SK-N-SH (cell line): ENCODE measurements around the gene FAM53A.

Source experiments
- CHD2 ChIP-seq: fragments of 150-350 bp; IDR thresholded peaks from 2 replicates; pipeline ENCODE4 v1.6.1; 2018; ENCODE audit warnings: low read length; ENCODE audit not compliant: partially characterized antibody
- EP300 ChIP-seq, 2 experiments: IDR thresholded peaks; 2 replicates each; pipeline versions ENCODE4 v1.4.0 to v1.6.1; 2012; ENCODE audit warnings: borderline replicate concordance in 1 of 2, low read depth in 1 of 2, low read length in 1 of 2
- FOSL2 ChIP-seq: IDR thresholded peaks from 2 replicates; pipeline ENCODE4 v1.4.0; 2012; ENCODE audit warnings: low read depth, mild to moderate bottlenecking, moderate library complexity, borderline replicate concordance
- MXI1 ChIP-seq: IDR thresholded peaks from 2 replicates; pipeline ENCODE4 v1.6.1; 2012; ENCODE audit warnings: mild to moderate bottlenecking, low read depth, low read length, improper control_type of control experiment
- NFIC ChIP-seq: IDR thresholded peaks from 2 replicates; pipeline ENCODE4 v1.4.0; 2012; ENCODE audit warnings: borderline replicate concordance
- POLR2AphosphoS5 ChIP-seq: IDR thresholded peaks from 2 replicates; pipeline ENCODE4 v1.6.1; 2012; ENCODE audit warnings: low read depth, low read length
- RAD21 ChIP-seq: IDR thresholded peaks from 2 replicates; pipeline ENCODE4 v1.6.1; 2012; ENCODE audit warnings: mild to moderate bottlenecking, low read length
- TEAD4 ChIP-seq: IDR thresholded peaks from 2 replicates; pipeline ENCODE4 v1.4.0; 2012; ENCODE audit warnings: mild to moderate bottlenecking, borderline replicate concordance; ENCODE audit not compliant: insufficient read depth
- TF ChIP-seq, protein P1 (sequence below): fragments of 200-600 bp; sonication (generic); IDR thresholded peaks from 2 replicates; pipeline ENCODE4 v1.6.1; 2017; ENCODE audit warnings: antibody characterized with exemption, mild to moderate bottlenecking, moderate library complexity
- TF ChIP-seq, protein P2 (sequence below): fragments of 150-350 bp; IDR thresholded peaks from 2 replicates; pipeline ENCODE4 v1.6.1; 2017; ENCODE audit warnings: antibody characterized with exemption, low read length, low read depth, borderline replicate concordance
- TF ChIP-seq, protein P3 (sequence below): IDR thresholded peaks from 2 replicates; pipeline ENCODE4 v1.4.0; 2012; ENCODE audit warnings: low read depth
- TF ChIP-seq, protein P4 (sequence below): IDR thresholded peaks from 2 replicates; pipeline ENCODE4 v1.4.0; 2012; ENCODE audit warnings: low read depth, borderline replicate concordance
- TF ChIP-seq, protein P5 (sequence below): IDR thresholded peaks from 2 replicates; pipeline ENCODE4; 2012

DNA sequence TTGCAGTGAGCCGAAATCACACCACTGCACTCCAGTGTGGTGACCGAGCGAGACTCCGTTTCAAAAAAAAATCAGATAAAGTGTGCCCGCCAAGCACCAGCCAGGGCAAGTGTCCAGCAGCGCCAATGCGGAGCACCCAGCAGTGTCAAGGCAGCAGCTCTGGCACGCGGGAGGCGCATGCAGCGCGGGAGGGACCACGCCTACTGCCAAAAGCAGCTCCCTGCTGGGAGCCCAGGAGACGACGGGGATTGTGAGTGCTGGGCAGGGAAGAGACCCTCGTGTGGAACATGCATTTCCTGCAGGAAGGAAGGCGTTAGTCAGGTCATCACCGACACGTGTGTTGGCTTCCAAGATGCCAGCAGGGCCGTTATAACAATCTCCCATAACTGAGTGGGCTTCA, 10.4 kb downstream of the FAM53A start:
- TF ChIP-seq, protein P1, sequence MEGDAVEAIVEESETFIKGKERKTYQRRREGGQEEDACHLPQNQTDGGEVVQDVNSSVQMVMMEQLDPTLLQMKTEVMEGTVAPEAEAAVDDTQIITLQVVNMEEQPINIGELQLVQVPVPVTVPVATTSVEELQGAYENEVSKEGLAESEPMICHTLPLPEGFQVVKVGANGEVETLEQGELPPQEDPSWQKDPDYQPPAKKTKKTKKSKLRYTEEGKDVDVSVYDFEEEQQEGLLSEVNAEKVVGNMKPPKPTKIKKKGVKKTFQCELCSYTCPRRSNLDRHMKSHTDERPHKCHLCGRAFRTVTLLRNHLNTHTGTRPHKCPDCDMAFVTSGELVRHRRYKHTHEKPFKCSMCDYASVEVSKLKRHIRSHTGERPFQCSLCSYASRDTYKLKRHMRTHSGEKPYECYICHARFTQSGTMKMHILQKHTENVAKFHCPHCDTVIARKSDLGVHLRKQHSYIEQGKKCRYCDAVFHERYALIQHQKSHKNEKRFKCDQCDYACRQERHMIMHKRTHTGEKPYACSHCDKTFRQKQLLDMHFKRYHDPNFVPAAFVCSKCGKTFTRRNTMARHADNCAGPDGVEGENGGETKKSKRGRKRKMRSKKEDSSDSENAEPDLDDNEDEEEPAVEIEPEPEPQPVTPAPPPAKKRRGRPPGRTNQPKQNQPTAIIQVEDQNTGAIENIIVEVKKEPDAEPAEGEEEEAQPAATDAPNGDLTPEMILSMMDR = no peak
- TF ChIP-seq, protein P2, sequence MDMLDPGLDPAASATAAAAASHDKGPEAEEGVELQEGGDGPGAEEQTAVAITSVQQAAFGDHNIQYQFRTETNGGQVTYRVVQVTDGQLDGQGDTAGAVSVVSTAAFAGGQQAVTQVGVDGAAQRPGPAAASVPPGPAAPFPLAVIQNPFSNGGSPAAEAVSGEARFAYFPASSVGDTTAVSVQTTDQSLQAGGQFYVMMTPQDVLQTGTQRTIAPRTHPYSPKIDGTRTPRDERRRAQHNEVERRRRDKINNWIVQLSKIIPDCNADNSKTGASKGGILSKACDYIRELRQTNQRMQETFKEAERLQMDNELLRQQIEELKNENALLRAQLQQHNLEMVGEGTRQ = no peak
- no peak for TF ChIP-seq POLR2AphosphoS5
- no peak for TF ChIP-seq TEAD4
- TF ChIP-seq MXI1 = no peak
- TF ChIP-seq, protein P3, sequence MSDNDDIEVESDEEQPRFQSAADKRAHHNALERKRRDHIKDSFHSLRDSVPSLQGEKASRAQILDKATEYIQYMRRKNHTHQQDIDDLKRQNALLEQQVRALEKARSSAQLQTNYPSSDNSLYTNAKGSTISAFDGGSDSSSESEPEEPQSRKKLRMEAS = no peak
- TF ChIP-seq RAD21 = no peak
- TF ChIP-seq FOSL2 = no peak
- no peak for TF ChIP-seq NFIC
- TF ChIP-seq, protein P4, sequence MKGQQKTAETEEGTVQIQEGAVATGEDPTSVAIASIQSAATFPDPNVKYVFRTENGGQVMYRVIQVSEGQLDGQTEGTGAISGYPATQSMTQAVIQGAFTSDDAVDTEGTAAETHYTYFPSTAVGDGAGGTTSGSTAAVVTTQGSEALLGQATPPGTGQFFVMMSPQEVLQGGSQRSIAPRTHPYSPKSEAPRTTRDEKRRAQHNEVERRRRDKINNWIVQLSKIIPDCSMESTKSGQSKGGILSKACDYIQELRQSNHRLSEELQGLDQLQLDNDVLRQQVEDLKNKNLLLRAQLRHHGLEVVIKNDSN = no peak
- TF ChIP-seq, protein P5, sequence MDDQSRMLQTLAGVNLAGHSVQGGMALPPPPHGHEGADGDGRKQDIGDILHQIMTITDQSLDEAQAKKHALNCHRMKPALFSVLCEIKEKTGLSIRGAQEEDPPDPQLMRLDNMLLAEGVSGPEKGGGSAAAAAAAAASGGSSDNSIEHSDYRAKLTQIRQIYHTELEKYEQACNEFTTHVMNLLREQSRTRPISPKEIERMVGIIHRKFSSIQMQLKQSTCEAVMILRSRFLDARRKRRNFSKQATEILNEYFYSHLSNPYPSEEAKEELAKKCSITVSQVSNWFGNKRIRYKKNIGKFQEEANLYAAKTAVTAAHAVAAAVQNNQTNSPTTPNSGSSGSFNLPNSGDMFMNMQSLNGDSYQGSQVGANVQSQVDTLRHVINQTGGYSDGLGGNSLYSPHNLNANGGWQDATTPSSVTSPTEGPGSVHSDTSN = no peak
- no peak for TF ChIP-seq EP300 (IDR thresholded peaks at IDR 0.05; ENCODE audit: borderline replicate concordance in 1 of 2, low read depth in 1 of 2, low read length in 1 of 2)
- TF ChIP-seq CHD2 = no peak
